ENCODE measurements around the gene LSM7.

DNA sequence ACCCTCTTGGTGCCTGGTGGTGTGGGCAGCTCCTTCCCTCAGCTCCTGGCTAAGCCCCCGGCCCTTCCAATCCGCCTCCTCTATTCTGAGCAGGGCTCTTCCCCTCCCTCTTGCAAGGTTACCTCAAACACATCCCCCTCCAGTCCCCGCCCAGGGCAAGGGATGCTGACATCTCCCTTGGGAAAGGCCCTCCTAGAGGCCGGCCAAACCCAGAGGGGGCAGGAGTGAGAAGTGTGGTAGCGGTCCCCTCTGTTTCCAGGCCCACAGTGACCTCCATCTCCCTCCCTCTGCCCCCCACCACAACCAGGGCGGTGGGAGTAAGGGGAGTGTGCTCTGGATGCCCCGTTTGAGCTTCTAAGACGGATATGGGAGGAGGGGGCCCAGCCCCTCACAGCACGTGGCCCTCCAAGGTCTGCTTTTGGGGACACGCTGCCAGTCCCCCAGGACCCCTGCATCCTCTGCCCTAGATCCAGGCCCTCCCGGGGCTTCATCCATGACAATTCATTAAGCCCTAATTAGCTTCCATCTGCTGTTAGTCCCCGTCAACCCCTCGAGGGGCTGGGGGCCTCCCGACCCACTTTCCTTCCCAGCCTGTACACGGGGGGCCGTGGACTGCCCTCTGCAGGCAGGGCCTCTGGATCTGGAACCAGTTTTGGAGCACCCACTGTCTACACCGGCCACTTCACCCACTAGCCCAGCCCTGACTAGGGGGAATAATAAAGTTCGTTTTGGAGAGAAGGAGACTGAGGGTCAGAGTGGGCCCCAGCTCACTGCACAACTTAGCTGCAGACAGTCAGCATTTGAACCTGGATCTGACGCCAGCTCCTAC, 22.7 kb downstream of the LSM7 start:
- no peak for TF ChIP-seq POLR2A (IDR thresholded peaks at IDR 0.05)
- TF ChIP-seq, protein P1, sequence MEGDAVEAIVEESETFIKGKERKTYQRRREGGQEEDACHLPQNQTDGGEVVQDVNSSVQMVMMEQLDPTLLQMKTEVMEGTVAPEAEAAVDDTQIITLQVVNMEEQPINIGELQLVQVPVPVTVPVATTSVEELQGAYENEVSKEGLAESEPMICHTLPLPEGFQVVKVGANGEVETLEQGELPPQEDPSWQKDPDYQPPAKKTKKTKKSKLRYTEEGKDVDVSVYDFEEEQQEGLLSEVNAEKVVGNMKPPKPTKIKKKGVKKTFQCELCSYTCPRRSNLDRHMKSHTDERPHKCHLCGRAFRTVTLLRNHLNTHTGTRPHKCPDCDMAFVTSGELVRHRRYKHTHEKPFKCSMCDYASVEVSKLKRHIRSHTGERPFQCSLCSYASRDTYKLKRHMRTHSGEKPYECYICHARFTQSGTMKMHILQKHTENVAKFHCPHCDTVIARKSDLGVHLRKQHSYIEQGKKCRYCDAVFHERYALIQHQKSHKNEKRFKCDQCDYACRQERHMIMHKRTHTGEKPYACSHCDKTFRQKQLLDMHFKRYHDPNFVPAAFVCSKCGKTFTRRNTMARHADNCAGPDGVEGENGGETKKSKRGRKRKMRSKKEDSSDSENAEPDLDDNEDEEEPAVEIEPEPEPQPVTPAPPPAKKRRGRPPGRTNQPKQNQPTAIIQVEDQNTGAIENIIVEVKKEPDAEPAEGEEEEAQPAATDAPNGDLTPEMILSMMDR (IDR thresholded peaks at IDR 0.05 in 4 of 5, conservative IDR thresholded peaks at IDR 0.05 in 1 of 5), result no peak
